Gastroesophageal sphincter (tissue), 4 donors: ENCODE results near the gene ZEB1. TPM values are rescaled to one million over a fixed set of nuclear protein-coding genes. Genes with fewer than 3 reads are reported as not detected.
"Not testable (repeated sequence)": the region's sequence is repeated elsewhere in the genome, so short reads cannot be mapped to it uniquely, and the experiment has no call there.

Experiments used
- ATAC-seq: fragments of 150-250 bp; one replicate; pipeline ENCODE4 v1.9.1; 2016; ENCODE audit warnings: mild to moderate bottlenecking, moderate library complexity
- H3K27ac ChIP-seq, 4 donors: fragments of 200-600 bp; sonication (generic) in 3 of 4; 1 replicate in 3 of 4; 2 replicates in 1 of 4; pipeline ENCODE4 v1.5.1; 2016 to 2019
- H3K27me3 ChIP-seq: fragments of 200-600 bp; sonication (generic); one replicate; pipeline ENCODE4 v1.5.1; 2019
- H3K36me3 ChIP-seq, 2 donors: fragments of 200-600 bp; sonication (generic); one replicate each; pipeline ENCODE4 v1.5.1; 2019; ENCODE audit warnings: control low read depth in 1 of 2
- H3K4me1 ChIP-seq, 3 donors: fragments of 200-600 bp; sonication (generic); 1 replicate in 2 of 3; 2 replicates in 1 of 3; pipeline ENCODE4 v1.5.1; 2016 to 2019; ENCODE audit warnings: control low read depth in 2 of 3
- H3K4me3 ChIP-seq, 2 donors: fragments of 200-600 bp; sonication (generic); one replicate each; pipeline ENCODE4 v1.5.1; 2019; ENCODE audit warnings: mild to moderate bottlenecking in 1 of 2, moderate library complexity in 1 of 2
- H3K9me3 ChIP-seq, 3 donors: fragments of 200-600 bp; sonication (generic); one replicate each; pipeline ENCODE4 v1.5.1; 2017 to 2019; ENCODE audit warnings: control low read depth in 2 of 3
- CTCF ChIP-seq, 4 experiments: fragments of 200-600 bp in 2 of 4; fragments of 450-650 bp in 2 of 4; sonication (generic) in 1 of 4; IDR thresholded peaks; one replicate each; pipeline ENCODE4 v1.5.1; 2017 to 2019; ENCODE audit warnings: antibody characterized with exemption in 4 of 4, mild to moderate bottlenecking in 2 of 4, moderate library complexity in 2 of 4
- EP300 ChIP-seq: sonication (generic); formaldehyde crosslinking; IDR thresholded peaks from one replicate; pipeline ENCODE4 v1.6.1; 2017; ENCODE audit warnings: antibody characterized with exemption, mild to moderate bottlenecking
- POLR2A ChIP-seq, 2 donors: fragments of 450-650 bp; IDR thresholded peaks; one replicate each; pipeline ENCODE4 v1.6.1; 2017; ENCODE audit warnings: antibody characterized with exemption in 2 of 2, mild to moderate bottlenecking in 2 of 2, moderate library complexity in 1 of 2
- POLR2AphosphoS5 ChIP-seq: sonication (generic); formaldehyde crosslinking; IDR thresholded peaks from one replicate; pipeline ENCODE4 v1.6.1; 2017; ENCODE audit warnings: antibody characterized with exemption
- WGBS, 2 donors: methylation state at CpG; one replicate each; pipeline ENCODE4 v1.1.5; 2018; ENCODE audit warnings: low coverage in 1 of 2; 5-methylcytosine and 5-hydroxymethylcytosine counted together
- total RNA-seq, 4 donors: library from RNA; depleted of rRNA; stranded (reverse); fragments of >200 nt; gene quantifications; one replicate each; pipeline ENCODE4 v1.1.0, GENCODE V29; 2016

ZEB1 gene
- total RNA-seq, 4 donors from 2014 or later = 191 to 219 (median 198) TPM

- Histone ChIP-seq H3K36me3 (no peaks in the 10 kb centered on the region), H3K27me3 (no peaks in the 10 kb centered on the region), H3K9me3 (peaks cover 0 to 30% (median 0%) of the 10 kb centered on the region in 3 donors), H3K4me1 (no peaks in the 10 kb centered on the region), H3K27ac (no peak overlapping the region), H3K4me3 (no peak overlapping the region)
- TF ChIP-seq CTCF (IDR thresholded peaks at IDR 0.05) = no peak
- TF ChIP-seq POLR2AphosphoS5 = no peak
- TF ChIP-seq EP300 = no peak
- no peak for TF ChIP-seq POLR2A (IDR thresholded peaks at IDR 0.05)
- 100% methylated on average over 2 of the region's 2 CpGs; no CpG with 5 or more reads in 1 of the 2 donors for WGBS, 2 donors
- ATAC-seq = no peak
Measured at GRCh38 chr10:31554556-31554955, 235.5 kb downstream of the ZEB1 start.

- H3K4me3 ChIP-seq = no peak overlapping the region
- no peaks in the 10 kb centered on the region for H3K27me3 ChIP-seq
- no peak overlapping the region for H3K27ac ChIP-seq
- no peaks in the 10 kb centered on the region for H3K4me1 ChIP-seq
- ATAC-seq = no peak
- TF ChIP-seq POLR2AphosphoS5 (no peak), POLR2A (IDR thresholded peaks at IDR 0.05) (no peak), CTCF (IDR thresholded peaks at IDR 0.05) (no peak), EP300 (no peak)
- H3K9me3 ChIP-seq = peaks cover 0 to 44% (median 0%) of the 10 kb centered on the region in 3 donors
- WGBS, 2 donors = 67 to 100% methylated on average over 1 of the region's 1 CpG
- no peaks in the 10 kb centered on the region for H3K36me3 ChIP-seq
Measured at GRCh38 chr10:31557854-31558253, 238.8 kb downstream of the ZEB1 start.

- H3K4me3 ChIP-seq, H3K4me1 ChIP-seq, H3K27ac ChIP-seq, ATAC-seq, H3K27me3 ChIP-seq, H3K9me3 ChIP-seq, H3K36me3 ChIP-seq: not testable (repeated sequence)
- 87% methylated on average over 3 of the region's 3 CpGs; no CpG with 5 or more reads in 1 of the 2 donors for WGBS, 2 donors
Measured at GRCh38 chr10:31568252-31568861, 249.3 kb downstream of the ZEB1 start.

- Histone ChIP-seq H3K4me1 (no peaks in the 10 kb centered on the region), H3K36me3 (no peaks in the 10 kb centered on the region), H3K27ac (no peak overlapping the region), H3K4me3 (no peak overlapping the region), H3K9me3 (peaks cover 0 to 12% (median 0%) of the 10 kb centered on the region in 3 donors), H3K27me3 (no peaks in the 10 kb centered on the region)
- TF ChIP-seq POLR2A (IDR thresholded peaks at IDR 0.05) = no peak
- no peak for TF ChIP-seq EP300
- no peak for TF ChIP-seq POLR2AphosphoS5
- TF ChIP-seq CTCF (IDR thresholded peaks at IDR 0.05) = no peak
- ATAC-seq = no peak
- 37 to 53% methylated on average over 2 of the region's 2 CpGs for WGBS, 2 donors
Measured at GRCh38 chr10:31574577-31574976, 255.6 kb downstream of the ZEB1 start.

GRCh38 chr10:31578181-31578852, 259.3 kb downstream of the ZEB1 start:
- no peak for TF ChIP-seq POLR2AphosphoS5
- TF ChIP-seq CTCF (IDR thresholded peaks at IDR 0.05) = no peak
- TF ChIP-seq EP300 = no peak
- TF ChIP-seq POLR2A (IDR thresholded peaks at IDR 0.05) = no peak
- ATAC-seq = no peak

More at GRCh38 chr10:31578181-31578852, 259.3 kb downstream of the ZEB1 start:
- Histone ChIP-seq H3K36me3 (no peaks in the 10 kb centered on the region), H3K27ac (no peak overlapping the region), H3K4me1 (peaks cover 4 to 17% (median 13%) of the 10 kb centered on the region in 3 donors), H3K9me3 (peaks cover 0 to 6% (median 0%) of the 10 kb centered on the region in 3 donors), H3K4me3 (no peak overlapping the region), H3K27me3 (no peaks in the 10 kb centered on the region)
- WGBS, 2 donors = 91 to 97% methylated on average over 1 to 2 of the region's 3 CpGs
